Hematopoietic multipotent progenitor cell treated with erythropoietin and hydrocortisone succinate and interleukin-3 and kit ligand, for 4 days (in vitro differentiated cells): Measurements from ENCODE around the gene TLE4.
A peak's percentile ranks its signal among the peaks of the same experiment; 100 is the strongest.

Source experiments
- DNase-seq: peaks from one replicate; pipeline ENCODE4 v3.0.0-alpha.2; 2015

Gene TLE4

DNA sequence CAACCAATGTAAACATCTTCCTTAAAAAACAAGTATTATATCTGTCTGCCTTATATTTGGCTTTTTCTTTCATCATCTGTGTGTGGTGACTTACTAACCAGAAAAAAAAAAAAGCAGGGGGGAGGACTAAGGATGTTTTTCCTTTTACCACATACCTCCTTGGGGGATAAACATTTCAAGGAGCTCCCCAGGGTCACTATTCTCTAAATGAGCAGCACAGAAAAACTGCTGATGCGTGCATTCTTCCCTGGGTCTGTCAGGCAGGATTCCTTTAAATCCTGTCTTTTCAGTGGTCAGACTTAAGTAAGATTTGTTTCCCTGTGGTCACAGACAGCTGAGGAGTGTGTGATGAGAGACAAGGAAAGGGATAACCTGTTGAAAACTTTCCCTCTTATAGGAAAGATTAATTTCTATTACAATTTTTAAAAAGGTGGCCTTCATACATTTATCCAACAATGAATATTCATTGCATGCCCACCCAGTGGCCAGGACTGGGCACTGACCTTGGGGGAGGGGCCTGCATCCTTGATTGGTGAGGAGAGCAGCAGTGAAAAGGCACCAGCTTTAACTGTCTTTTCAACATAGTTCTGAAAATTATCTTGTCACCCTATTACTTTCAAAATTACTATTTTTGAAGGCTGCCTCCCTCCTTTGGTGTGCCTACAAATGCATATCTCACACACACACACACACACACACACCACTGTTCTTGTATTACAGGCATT, 123.1 kb downstream of the TLE4 start:
- no peak for DNase-seq

DNA sequence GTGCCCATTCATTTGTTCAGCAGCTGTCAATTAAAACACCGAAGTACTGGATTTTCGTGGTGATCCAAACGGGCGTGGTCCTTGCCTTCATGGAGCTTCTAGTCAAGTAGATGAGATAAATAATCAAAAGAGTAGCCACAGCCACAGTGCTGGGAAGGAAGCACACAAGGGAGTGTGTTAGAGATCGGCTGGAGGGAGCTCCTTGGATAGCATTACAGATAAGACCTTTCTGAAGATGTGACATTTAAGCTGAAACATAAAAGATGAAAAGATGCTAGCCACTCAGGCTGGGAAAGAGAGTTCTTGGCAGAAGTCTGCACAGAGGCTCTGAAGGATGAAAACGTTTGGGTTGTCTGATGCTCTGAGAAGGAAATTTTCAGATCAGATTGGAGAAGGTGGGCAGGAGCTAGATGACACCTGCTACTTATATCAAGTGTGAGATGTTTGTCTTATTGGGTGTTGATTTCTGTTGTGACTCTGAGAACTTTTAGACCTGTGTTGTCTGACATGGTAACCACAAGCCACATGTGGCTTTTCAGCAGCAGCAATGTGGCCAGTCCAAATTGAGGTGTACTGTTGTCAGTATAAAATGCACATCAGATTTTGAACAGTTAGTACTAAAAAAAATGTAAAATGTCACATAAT, 123.9 kb downstream of the TLE4 start:
- no peak for DNase-seq

DNA sequence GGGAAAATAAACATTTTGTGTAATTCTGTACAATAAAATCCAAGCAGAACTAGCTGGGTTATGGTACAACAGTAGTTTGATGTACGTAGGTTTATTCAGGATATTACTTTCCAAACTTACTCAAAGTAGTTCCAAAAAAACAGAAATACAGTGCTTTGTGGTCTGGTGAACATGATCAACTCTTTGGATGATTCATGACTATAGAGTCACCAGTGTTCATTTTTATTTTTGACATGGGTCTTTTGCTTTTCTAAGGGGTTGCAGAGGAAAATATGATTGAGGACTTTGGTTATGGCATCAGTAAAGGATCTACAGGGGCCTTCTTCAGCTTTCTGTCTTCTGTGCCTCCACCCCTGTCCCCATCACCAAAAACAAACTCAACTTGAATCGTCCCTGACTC, 127.2 kb downstream of the TLE4 start:
- DNase-seq: no peak

DNA sequence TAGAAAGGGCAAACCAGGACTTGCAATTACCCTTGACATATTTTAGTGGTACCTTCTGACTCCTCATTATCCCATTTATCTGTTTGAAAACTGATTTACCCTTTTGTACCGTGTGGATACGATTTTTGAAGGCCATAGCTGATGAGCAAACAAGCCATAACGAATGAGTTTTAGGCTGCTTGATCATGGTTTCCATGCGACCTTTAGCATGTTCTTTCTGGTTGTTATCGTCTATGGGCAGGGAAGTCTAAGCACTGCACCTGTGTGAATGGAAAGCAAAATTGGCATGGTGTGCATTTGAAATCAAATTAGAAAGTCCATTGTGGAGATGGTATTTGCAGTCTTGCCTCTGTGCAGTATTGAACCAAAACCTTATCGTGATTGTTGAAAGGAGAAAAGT, 127.7 kb downstream of the TLE4 start:
- no peak for DNase-seq

DNA sequence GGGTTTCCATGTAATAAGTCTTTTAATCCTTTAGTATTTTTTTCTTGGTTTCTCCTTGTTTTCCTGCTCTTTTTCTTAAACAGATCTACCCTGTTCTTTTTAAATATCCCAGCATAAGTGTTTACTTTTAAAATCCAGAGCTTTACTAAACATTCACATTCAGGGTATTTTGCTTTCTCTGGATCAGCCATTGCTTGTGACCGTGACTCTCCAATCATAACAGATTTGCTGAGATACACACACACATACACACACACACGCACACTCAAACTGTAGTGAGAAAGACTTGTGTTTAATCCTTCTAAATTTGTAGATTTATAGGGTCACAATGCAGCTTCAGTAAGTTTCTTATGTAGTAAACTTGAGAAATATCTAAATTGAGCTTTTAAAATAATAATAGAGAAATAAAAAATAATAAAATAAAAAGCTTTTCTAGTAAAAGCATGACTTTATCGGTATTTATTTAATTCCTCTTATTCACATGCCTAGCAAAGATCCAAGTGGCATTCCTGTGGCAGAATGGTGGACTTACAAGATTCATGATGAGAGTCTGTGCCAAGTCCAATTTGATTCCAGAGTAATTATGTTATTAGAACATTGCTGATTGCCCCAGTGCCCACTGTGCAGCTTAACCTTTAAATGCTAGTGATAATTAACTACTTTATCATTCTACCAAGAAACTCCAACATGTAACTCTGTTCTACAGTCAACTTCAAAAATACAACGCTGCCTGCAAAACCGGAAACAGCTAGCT, 129.0 kb downstream of the TLE4 start:
- no peak for DNase-seq

DNA sequence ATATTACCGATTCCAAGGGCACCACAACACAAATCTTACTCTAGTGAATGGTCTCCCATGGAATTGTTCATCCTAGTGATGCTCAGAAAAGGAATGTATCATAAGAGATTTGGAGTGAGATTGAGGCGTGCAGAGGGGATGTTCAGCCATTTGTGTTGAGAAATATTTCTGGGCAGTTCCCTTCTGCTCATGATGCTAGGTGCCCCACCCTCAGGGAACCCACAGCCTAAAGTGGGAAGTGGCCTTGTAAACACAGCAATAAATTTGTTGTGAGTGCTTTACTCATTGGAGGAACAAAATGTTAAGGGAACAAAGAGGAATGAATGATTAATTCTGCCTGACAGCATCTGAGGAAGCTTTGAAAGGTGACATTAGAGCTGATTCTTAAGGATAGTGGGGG, 129.9 kb downstream of the TLE4 start:
- DNase-seq: peak; percentile 76

DNA sequence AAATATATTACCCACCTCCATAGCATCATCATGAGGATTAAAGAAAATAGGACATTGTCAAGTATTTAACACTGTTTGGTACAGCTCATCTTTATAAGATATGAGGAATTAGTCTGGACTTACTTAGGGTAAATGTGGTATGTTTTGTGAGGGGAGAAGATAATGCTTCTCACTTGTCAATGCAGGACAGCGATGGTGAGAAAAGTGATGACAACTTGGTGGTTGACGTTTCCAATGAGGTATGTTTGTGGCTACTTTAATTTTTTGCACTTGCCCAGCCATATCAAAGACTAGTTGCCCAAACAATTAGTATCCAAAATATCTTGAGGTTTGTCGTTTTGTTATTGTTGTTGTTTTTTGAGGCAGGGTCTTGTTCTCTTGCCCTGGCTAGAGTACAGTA, 133.9 kb downstream of the TLE4 start:
- no peak for DNase-seq

DNA sequence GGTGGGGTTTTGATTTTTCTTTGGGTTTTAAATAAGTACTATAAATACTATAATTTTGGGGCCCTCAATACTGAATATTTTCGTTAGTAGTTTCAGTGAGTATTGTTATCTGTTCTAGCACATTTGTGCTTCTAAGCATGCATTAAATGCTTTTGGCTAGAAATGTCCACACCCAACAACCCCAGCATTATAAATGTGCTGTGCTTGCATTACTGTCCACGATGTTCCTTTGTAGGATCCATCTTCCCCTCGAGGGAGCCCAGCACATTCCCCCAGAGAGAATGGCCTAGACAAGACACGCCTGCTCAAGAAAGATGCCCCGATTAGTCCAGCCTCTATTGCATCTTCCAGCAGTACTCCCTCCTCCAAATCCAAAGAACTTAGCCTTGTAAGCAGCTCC, 134.7 kb downstream of the TLE4 start:
- DNase-seq: no peak

DNA sequence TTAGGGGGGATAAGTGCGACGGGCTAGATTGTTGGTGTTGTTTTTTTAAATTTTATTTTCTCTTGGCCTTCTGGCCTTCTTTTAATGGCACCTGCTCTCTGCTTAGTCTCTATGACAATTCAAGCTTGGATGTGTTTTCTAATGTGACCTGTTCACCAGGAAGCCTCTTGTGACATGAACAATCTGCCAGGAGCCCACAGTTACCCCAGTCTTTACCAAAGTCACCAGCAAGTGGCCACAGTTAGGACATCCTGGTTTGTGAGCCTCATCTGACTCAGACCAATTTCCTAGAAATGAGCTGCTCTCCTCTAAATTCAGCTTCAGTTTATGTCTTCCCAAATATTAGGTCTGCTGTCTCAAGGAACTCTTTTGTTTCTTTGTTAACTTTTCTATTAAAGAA, 135.8 kb downstream of the TLE4 start:
- DNase-seq: peak; percentile 8

DNA sequence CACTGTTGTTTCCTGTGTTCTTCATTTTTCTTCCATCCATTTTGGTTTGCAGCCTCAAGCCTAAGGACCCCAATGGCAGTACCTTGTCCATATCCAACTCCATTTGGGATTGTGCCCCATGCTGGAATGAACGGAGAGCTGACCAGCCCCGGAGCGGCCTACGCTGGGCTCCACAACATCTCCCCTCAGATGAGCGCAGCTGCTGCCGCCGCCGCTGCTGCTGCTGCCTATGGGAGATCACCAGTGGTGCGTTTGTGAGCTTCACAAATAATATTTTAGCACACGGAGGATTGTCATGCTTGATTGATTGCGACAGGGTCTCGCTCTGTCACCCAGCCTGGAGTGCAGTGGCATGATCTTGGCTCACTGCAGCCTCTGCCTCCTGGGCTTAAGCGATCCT, 136.8 kb downstream of the TLE4 start:
- DNase-seq: no peak

DNA sequence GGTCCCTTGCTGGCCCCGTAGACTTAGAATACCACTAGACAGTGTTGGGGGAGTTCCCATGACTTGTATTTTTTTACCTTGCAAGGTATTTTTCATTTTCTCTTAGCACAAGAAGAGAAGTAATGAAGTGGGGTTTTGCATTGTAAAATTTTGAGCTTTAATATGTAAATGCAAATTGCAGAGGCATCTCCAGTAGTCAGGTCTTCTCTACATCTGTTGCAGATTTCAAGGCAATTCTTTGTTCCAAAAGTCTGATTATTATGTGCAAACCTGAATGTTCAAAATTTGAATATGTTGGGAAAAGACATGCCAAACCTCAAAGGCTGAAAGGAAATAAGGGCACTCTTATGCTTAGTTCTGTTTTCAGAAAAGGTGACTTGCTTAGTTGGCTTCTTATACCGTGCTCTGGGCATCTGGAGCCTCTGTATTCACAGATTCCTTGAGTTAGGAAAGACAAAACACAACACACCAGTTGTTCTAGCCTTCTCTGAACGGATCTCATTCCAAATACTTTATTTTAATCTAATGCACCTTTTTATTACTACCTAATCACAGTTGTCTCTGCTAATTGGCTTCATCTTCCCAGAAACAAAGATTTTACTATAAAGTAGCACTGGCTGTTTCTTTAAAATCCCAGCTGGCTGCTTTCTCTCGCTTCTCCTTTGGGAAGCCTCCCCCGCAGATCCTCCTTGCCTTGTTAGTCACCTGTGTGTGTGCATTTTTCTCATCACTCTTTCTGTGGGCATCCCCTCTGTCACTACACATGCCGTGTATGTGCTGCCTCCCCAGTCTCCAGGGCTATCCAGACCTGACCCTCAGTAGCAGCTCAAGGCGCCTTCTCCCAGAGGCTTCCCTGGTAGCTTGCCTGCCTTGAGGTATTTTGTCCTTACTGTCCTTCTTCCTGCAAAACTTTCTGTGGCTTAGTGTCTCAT, 138.2 kb downstream of the TLE4 start:
- DNase-seq: no peak

DNA sequence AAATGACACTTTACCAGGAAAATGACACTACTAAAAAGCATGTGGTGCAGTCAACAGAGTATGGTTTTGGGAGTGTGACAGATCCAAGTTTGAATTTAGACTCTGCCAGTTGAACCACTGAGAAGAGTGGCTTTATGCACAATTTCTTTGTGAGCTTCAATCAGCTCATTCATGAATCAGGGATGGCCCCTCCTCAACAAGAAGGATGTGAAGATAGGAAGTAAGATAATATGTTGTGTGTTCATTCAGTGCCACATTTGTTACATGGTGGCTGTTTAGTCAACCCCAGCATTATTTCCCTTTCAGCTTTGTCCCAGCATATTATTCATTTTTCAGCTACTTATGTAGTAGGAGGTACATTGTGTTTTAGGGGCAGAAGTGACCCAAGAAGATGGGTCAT, 140.1 kb downstream of the TLE4 start:
- DNase-seq: no peak

DNA sequence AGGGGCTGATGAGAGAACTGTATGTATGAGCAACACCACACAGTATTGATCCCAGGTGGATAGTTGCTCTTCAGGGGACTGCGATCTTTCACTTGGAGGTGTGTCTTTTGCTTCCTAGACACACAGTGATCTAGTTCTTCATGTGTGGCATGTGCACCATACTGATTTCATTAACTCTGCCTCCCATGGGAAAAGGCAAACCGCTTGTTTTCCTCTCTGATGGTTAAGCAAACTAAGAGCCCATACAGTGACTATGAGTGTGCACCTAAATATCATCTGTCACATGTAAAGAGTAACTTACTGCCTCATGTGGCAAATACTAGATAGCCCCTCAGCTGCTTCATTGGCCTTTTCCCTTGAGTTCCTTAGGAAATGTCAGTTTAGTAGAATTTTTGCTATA, 147.3 kb downstream of the TLE4 start:
- no peak for DNase-seq

DNA sequence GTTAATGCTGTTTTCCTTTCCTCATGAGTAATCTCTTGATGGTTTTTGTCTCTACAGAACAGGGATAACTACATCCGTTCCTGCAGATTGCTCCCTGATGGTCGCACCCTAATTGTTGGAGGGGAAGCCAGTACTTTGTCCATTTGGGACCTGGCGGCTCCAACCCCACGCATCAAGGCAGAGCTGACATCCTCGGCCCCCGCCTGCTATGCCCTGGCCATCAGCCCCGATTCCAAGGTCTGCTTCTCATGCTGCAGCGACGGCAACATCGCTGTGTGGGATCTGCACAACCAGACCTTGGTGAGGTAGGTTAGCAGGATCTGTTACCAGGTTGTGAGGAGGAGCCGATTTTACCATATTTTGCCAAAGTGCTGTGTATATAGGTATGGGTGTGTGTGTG, 148.2 kb downstream of the TLE4 start:
- no peak for DNase-seq

DNA sequence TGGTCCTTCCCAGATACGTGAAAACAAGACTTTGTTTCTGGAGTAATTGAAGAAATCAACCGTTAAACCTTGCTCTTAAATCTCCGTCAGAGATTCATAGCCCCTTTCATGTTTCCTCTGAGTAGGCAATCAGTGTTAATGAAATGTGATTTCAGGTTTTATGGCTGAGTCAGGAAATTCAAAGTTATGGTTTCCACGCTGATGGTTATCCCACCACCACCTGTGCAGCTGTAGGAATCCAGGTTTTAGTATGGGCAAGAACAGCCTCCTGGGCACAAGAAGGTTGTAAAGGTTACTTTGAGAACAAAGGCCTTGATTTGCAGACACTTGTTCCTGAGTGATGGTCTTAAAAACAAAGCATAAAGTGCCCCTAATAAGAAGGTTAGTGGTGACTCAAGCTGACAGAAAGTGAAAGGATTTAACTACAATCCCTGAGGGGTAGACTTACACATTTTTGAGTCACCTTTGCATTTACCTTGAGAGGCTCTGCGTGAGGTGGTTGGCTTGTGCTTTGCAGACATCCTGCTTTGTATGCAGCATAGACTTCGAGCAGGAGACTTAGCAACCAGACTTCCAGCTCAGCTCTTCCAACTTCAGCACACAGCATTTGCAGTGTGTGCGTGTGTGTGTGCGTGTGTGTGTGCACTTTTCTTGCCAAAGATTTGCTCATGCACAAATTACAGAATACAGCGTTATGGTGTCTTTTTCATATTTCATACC, 159.6 kb downstream of the TLE4 start:
- peak; percentile 2 for DNase-seq

DNA sequence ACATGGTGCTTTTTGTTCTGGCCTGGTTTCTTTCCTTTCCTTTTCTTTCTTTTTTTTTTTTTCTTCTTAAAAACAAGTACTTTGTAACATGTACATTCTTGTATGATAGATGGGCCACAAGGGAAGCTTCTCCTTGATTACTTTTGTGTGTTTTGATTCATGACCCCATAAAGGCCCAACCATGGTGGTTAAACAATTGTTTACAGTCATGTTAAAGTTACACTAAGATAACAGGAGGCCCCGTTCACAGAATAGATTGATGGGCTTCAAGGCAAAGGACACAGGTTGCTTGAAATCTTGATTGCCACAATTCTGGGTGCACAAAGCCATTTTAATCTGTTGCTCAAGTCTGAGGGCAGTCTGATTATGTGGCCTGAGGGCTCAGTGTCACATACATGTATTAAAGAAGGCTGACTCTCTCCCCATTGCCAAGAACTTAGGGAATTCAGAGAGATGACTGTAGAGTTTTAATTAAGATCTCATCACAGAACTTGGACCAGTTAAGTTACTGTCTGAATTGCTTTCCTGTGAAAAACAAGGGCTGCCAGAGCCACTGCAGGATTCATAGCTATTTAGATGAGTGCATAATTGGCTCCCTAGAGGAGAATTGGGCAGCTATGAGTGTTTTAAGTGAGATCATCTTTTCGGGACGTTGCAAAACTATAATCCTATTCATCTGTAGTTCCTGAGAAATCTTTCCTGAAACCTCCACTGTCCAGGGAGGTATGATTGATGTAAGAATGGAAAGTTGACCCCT, 163.4 kb downstream of the TLE4 start:
- DNase-seq: no peak

DNA sequence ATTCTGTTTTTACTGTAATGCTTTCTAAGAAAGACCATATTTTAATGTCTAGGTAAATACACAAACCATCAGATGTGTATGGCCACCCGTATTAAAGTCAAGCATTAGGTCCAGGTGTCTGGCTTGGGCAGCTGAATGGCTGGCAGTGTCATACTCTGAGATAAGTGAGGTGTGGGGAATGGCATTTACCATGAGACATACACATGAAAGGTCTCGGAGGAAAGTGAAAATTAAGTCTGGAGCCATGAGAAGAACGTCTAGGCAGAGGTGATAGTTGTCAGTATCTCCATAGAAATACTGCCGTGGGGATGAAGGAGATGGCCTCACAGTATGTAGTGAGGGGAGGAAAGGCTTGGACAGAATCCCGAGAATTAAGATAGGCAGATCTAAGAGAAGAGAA, 164.3 kb downstream of the TLE4 start:
- DNase-seq: no peak

DNA sequence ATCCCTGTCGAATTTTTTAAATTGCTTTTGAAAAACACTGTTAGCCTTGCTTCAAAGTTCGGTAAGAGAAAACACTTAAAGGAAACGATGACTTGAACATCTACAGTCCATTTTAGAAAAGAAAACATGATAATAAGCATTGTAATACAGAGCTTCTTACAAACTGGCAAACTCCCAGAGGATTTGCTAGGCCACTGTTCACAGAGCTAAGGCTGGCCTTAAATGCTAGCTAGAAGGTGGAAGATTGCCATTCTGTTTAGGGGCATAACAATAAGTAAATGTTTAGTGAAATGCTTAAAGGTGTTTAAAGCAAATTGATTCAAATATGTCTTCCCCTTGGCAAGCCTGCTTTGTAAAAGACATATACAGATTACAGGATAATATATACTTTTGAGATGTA, 169.6 kb downstream of the TLE4 start:
- DNase-seq: no peak

DNA sequence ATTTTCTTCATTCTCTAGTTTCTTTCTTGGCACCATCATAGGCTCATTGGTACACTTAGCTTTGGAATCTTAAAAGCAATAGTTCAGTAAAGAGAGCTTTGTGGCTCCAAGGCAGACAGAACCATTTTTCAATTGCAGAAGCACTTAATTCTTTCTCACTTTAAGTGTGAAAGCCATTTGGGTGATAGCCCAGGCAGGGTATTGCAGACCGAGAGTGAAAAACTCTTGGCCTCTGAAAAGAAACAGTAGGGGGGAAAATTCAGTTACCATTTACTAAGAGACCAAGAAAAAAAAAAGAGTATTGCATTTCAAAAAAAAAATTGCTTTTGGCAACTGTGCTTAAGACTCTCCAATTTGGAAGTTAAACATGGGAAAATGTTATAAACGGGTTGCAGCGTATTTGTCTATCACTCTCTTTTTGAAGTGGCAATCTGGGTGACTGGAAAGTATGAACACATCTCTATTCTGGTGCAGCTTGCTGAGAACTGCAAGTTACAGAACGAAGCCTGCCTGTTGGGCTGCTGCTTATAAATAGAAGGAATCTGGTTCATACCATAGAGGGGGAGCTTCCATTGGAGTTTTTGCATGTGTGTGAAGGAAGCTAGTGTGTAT, 170.5 kb downstream of the TLE4 start:
- no peak for DNase-seq

DNA sequence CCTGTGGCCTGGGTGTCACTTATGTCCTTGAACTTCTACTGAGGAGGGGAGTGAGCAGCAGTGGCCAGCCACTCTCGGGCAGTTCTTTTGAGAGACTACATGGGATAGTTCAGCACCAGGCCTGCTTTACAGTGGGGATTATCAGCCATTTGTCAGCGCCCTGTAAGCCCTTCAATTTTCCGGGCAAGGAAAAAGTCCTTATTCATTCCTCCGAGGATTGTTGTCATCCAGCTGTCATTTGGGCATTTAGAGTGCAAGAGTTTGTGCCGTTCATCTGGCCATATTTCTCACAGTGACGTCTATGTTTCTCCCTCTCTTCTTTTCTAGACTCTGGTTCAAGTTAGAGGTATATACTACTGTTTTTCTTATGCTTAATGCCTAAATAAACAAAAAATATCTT, 172.8 kb downstream of the TLE4 start:
- no peak for DNase-seq

DNA sequence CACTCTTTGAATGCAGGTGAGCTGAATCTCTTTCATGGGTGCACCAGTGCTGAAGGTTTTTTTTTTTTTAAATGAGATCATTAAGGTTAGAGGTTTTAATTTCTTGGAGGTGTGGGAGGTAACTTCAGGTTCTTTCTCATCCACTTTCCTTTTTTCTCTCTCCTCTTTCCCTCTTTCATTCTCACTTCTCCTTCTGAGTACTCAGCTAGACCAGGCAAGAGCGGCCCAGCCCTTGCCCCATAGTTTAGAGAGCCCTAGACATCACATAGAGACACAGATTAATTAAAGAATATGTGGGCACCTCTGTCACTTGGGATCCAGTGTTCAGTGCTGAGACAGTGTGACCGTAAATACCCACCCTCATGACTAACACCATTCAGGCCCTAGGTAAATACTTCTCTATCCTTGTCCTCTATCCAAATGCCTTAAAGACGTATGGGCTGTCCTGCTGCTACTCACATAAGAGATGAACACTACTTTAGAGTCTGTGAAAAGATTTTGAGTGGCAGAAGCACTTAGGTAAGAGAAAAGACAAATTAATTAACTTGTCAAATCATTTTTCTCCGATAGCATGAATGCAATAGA, 174.1 kb downstream of the TLE4 start:
- DNase-seq: no peak
